Stomach (tissue), 9 donors: ENCODE data around the gene SIAH2. TPM values are rescaled to one million over a fixed set of nuclear protein-coding genes. Genes with fewer than 3 reads are reported as not detected.
A peak's percentile ranks its signal among the peaks of the same experiment; 100 is the strongest.

Experiments used
- DNase-seq, 2 donors: peaks; one replicate each; pipeline versions ENCODE4 v3.0.0 to v3.0.0-alpha.2; 2013 to 2019
- H3K27ac ChIP-seq, 5 donors: fragments of 200-600 bp in 4 of 5; sonication (generic) in 4 of 5; one replicate each; pipeline ENCODE4 v1.5.1; 2013 to 2019; ENCODE audit warnings: mild to moderate bottlenecking in 1 of 5, moderate library complexity in 1 of 5
- H3K27me3 ChIP-seq, 3 donors: fragments of 200-600 bp; sonication (generic); one replicate each; pipeline ENCODE4 v1.5.1; 2017 to 2019; ENCODE audit warnings: mixed run types in 1 of 3
- H3K36me3 ChIP-seq, 4 donors: fragments of 200-600 bp; sonication (generic); 1 replicate in 3 of 4; 2 replicates in 1 of 4; pipeline ENCODE4 v1.5.1; 2016 to 2019
- H3K4me1 ChIP-seq, 4 donors: fragments of 200-600 bp; sonication (generic); one replicate each; pipeline ENCODE4 v1.5.1; 2016 to 2019
- H3K4me3 ChIP-seq, 4 donors: fragments of 200-600 bp; sonication (generic) in 3 of 4; one replicate each; pipeline ENCODE4 v1.5.1; 2016 to 2019; ENCODE audit warnings: mild to moderate bottlenecking in 1 of 4
- H3K9me3 ChIP-seq, 4 donors: fragments of 200-600 bp; sonication (generic); one replicate each; pipeline ENCODE4 v1.5.1; 2016 to 2019
- CTCF ChIP-seq, 7 experiments: fragments of 450-650 bp in 4 of 7; fragments of 200-600 bp in 3 of 7; sonication (generic) in 3 of 7; IDR thresholded peaks; one replicate each; pipeline ENCODE4 v1.5.1; 2016 to 2019; ENCODE audit warnings: antibody characterized with exemption in 7 of 7, control low read depth in 2 of 7, mild to moderate bottlenecking in 1 of 7
- EP300 ChIP-seq: sonication (generic); formaldehyde crosslinking; IDR thresholded peaks from one replicate; pipeline ENCODE4 v1.6.1; 2017; ENCODE audit warnings: antibody characterized with exemption
- POLR2A ChIP-seq, 4 donors: fragments of 450-650 bp; IDR thresholded peaks; one replicate each; pipeline ENCODE4 v1.6.1; 2016; ENCODE audit warnings: antibody characterized with exemption in 4 of 4, control low read depth in 2 of 4, mild to moderate bottlenecking in 1 of 4, moderate library complexity in 1 of 4
- POLR2AphosphoS5 ChIP-seq, 3 donors: sonication (generic); formaldehyde crosslinking; IDR thresholded peaks; one replicate each; pipeline ENCODE4 v1.6.1; 2016; ENCODE audit warnings: antibody characterized with exemption in 3 of 3
- WGBS, 5 donors: extraction: QIAGEN DNeasy Blood & Tissue Kit in 3 of 5; methylation state at CpG; one replicate each; pipeline versions ENCODE4 v1.1.5 to v1.1.7; 2013 to 2018; 5-methylcytosine and 5-hydroxymethylcytosine counted together
- intact Hi-C: fragments of 100-400 bp; cut with DNase I; formaldehyde crosslinking; loops from one replicate; pipeline ENCODE4 v1.15.1; 2023; ENCODE audit warnings: low total_unique reads
- polyA plus RNA-seq, 3 donors: library from polyadenylated mRNA; stranded (reverse); fragments of 200-250 nt; gene quantifications; one replicate each; pipeline ENCODE4 v1.2.3, GENCODE V29; 2013
- total RNA-seq, 5 donors: library from RNA; depleted of rRNA; stranded (reverse); fragments of >200 nt; gene quantifications; one replicate each; pipeline versions ENCODE4 v1.1.0 to v1.2.3, GENCODE V29; 2014 to 2016
- donor health status: healthy with polysubstance abuse.
- donor health status: Bipolar disorder and iron deficiency.
- donor health status: healthy.

The SIAH2 gene
- total and polyA plus RNA-seq, 8 donors: 13.8 to 36.6 (median 17.9) TPM

GRCh38 chr3:150748684-150749047, 14.3 kb downstream of the SIAH2 start:
- H3K9me3 ChIP-seq: no peaks in the 10 kb centered on the region
- H3K4me1 ChIP-seq: peaks cover 71 to 100% (median 93%) of the 10 kb centered on the region in 4 donors
- intact Hi-C loops: no loop called here
- H3K27me3 ChIP-seq: no peaks in the 10 kb centered on the region
- no peak overlapping the region for H3K4me3 ChIP-seq
- H3K36me3 ChIP-seq: peaks cover 0 to 8% (median 2%) of the 10 kb centered on the region in 4 donors
- TF ChIP-seq POLR2A (IDR thresholded peaks at IDR 0.05) (no peak), CTCF (IDR thresholded peaks at IDR 0.05) (no peak), POLR2AphosphoS5 (IDR thresholded peaks at IDR 0.05) (no peak), EP300 (no peak)
- WGBS, 5 donors: 47 to 64% (median 62%) methylated on average over 1 of the region's 1 CpG
- peak overlapping the region in 1 of 5 donors; percentile 55 for H3K27ac ChIP-seq
- no peak for DNase-seq

- H3K4me1 ChIP-seq: peaks cover 75 to 100% (median 91%) of the 10 kb centered on the region in 4 donors
Observed at GRCh38 chr3:150747886-150748683, 14.9 kb downstream of the SIAH2 start.

GRCh38 chr3:150746791-150747590, 16.0 kb downstream of the SIAH2 start:
- no peaks in the 10 kb centered on the region for H3K27me3 ChIP-seq
- H3K4me1 ChIP-seq: peaks cover 64 to 95% (median 80%) of the 10 kb centered on the region in 4 donors
- WGBS, 5 donors: 35 to 60% (median 47%) methylated on average over 6 to 7 of the region's 7 CpGs
- no peaks in the 10 kb centered on the region for H3K9me3 ChIP-seq
- peak in 1 of 2 donors; percentile 40 for DNase-seq
- H3K27ac ChIP-seq: peak overlapping the region; percentile 11 to 67 (median 37)
- intact Hi-C loops: no loop called here
- peaks cover 0 to 9% (median 7%) of the 10 kb centered on the region in 4 donors for H3K36me3 ChIP-seq
- no peak for TF ChIP-seq EP300
- no peak overlapping the region for H3K4me3 ChIP-seq

More at GRCh38 chr3:150747886-150748683, 14.9 kb downstream of the SIAH2 start:
- Histone ChIP-seq H3K27ac (peak overlapping the region in 3 of 5 donors; percentile 36 to 67 (median 55)), H3K4me3 (no peak overlapping the region), H3K27me3 (no peaks in the 10 kb centered on the region), H3K9me3 (no peaks in the 10 kb centered on the region), H3K36me3 (peaks cover 0 to 4% (median 2%) of the 10 kb centered on the region in 4 donors)
- intact Hi-C loops: no loop called here
- 81 to 89% (median 87%) methylated on average over 5 of the region's 5 CpGs for WGBS, 5 donors
- no peak for DNase-seq
- TF ChIP-seq POLR2AphosphoS5 (IDR thresholded peaks at IDR 0.05): no peak
- no peak for TF ChIP-seq EP300
- TF ChIP-seq POLR2A (IDR thresholded peaks at IDR 0.05): no peak
- no peak for TF ChIP-seq CTCF (IDR thresholded peaks at IDR 0.05)

GRCh38 chr3:150745832-150746231, 17.1 kb downstream of the SIAH2 start:
- Histone ChIP-seq H3K4me3 (no peak overlapping the region), H3K9me3 (no peaks in the 10 kb centered on the region), H3K27me3 (no peaks in the 10 kb centered on the region), H3K4me1 (peaks cover 57 to 92% (median 73%) of the 10 kb centered on the region in 4 donors), H3K36me3 (peaks cover 3 to 20% (median 19%) of the 10 kb centered on the region in 4 donors), H3K27ac (no peak overlapping the region)
- TF ChIP-seq CTCF (IDR thresholded peaks at IDR 0.05) (no peak), POLR2AphosphoS5 (IDR thresholded peaks at IDR 0.05) (no peak), EP300 (no peak), POLR2A (IDR thresholded peaks at IDR 0.05) (no peak)
- 88 to 94% (median 92%) methylated on average over 3 of the region's 3 CpGs for WGBS, 5 donors
- no peak for DNase-seq
- intact Hi-C loops: no loop called here
